ENCODE data around the gene STAB2. TPM values are rescaled to one million over a fixed set of nuclear protein-coding genes. Genes with fewer than 3 reads are reported as not detected.

Gene STAB2
- total and polyA plus RNA-seq, 2 of the 8 experiments (the other 6 are each of a cell fraction or from before 2014, with no cell fraction given) = not detected

GRCh38 chr12:103652808-103653207 lies 65.7 kb downstream of the STAB2 start:
- ChIA-PET POLR2A (ENCODE audit: partially characterized antibody) (no interaction called here), CTCF (ENCODE audit: partially characterized antibody) (interaction anchor here (0.6 kb wide), 1 partner anchor 20 kb away, joined by 3 read pairs; no protein-coding TSS in a partner anchor)
- H4K8ac ChIP-seq (ENCODE audit: extremely low read depth, insufficient read depth, low read length) = no peak overlapping the region
- H3K23ac ChIP-seq (ENCODE audit: insufficient read length) = no peak overlapping the region
- H3K79me1 ChIP-seq (ENCODE audit: low read depth, low read length) = no peaks in the 10 kb centered on the region
- no peak overlapping the region for H3K4me2 ChIP-seq (ENCODE audit: insufficient read depth in 1 of 2, low read depth in 2 of 2, low read length in 2 of 2)
- H2BK20ac ChIP-seq (ENCODE audit: low read length) = no peak overlapping the region
- H4K91ac ChIP-seq (replicated peaks; ENCODE audit: insufficient read length, low read length) = no peak overlapping the region
- H2AFZ ChIP-seq (ENCODE audit: low read length) = no peak overlapping the region
- DNase-seq (ENCODE audit: low read depth in 1 of 2, low spot score in 2 of 2) = no peak
- TF ChIP-seq CHD1 (IDR thresholded peaks at IDR 0.05; ENCODE audit: low read depth, low read length) = no peak
- TF ChIP-seq GTF2F1 (IDR thresholded peaks at IDR 0.05; ENCODE audit: borderline replicate concordance, low read depth, low read length) = no peak
- no peak for TF ChIP-seq POU5F1 (IDR thresholded peaks at IDR 0.05; ENCODE audit: low read depth, low read length)
- no peak for TF ChIP-seq SIRT6 (IDR thresholded peaks at IDR 0.05; ENCODE audit: low read length)
- no peak for TF ChIP-seq NANOG (IDR thresholded peaks at IDR 0.05; ENCODE audit: insufficient read depth, low read depth, low read length, poor library complexity, severe bottlenecking)
- TF ChIP-seq KDM4A (IDR thresholded peaks at IDR 0.05; ENCODE audit: low read depth, low read length, severe bottlenecking) = no peak
- H2BK120ac ChIP-seq (replicated peaks; ENCODE audit: low read depth, low read length) = no peak overlapping the region
- H3K27ac ChIP-seq (ENCODE audit: low read depth, low read length) = no peak overlapping the region
- FAIRE-seq = peak; percentile 24
- no peaks in the 10 kb centered on the region for H3K36me3 ChIP-seq (ENCODE audit: control insufficient read depth in 2 of 4, insufficient read depth in 4 of 4, low read length in 3 of 4)
- H3K4me1 ChIP-seq (replicated peaks in 1 of 4; ENCODE audit: control insufficient read depth in 3 of 4, insufficient read depth in 4 of 4, low read length in 3 of 4) = no peaks in the 10 kb centered on the region; a peak in 1 of 7 replicates
- no peaks in the 10 kb centered on the region for H3K27me3 ChIP-seq (replicated peaks in 1 of 4; ENCODE audit: control insufficient read depth in 3 of 4, extremely low read depth in 1 of 4, insufficient read depth in 3 of 4, low read length in 3 of 4)
- no peak overlapping the region for H3K56ac ChIP-seq (replicated peaks; ENCODE audit: insufficient read length, low read depth, low read length)
- H3K4ac ChIP-seq (replicated peaks; ENCODE audit: insufficient read length, low read depth, low read length) = no peak overlapping the region
- no peak overlapping the region for H2BK15ac ChIP-seq (ENCODE audit: low read length)
- H3K79me2 ChIP-seq (ENCODE audit: control insufficient read depth in 1 of 2, insufficient read depth in 2 of 2, low read length in 2 of 2) = no peaks in the 10 kb centered on the region
- no peak overlapping the region for H2BK5ac ChIP-seq (ENCODE audit: low read depth, low read length)
- no peaks in the 10 kb centered on the region for H3K9me3 ChIP-seq (ENCODE audit: insufficient read depth in 2 of 2, low read depth in 1 of 2, low read length in 1 of 2)
- no peak overlapping the region for H3K9ac ChIP-seq (replicated peaks in 1 of 4; ENCODE audit: extremely low read depth in 1 of 4, low read depth in 3 of 4, low read length in 3 of 4)
- no peak overlapping the region for H3K14ac ChIP-seq (ENCODE audit: insufficient read length)
- H4K5ac ChIP-seq (ENCODE audit: insufficient read length, low read depth, low read length) = no peak overlapping the region
- peaks cover 5% of the 10 kb centered on the region; the same call in 1 of the 2 replicates for H3K23me2 ChIP-seq (ENCODE audit: low read depth, low read length)
- no peaks in the 10 kb centered on the region for H4K20me1 ChIP-seq (replicated peaks in 1 of 2; ENCODE audit: control insufficient read depth in 1 of 2, insufficient read depth in 2 of 2, low read length in 2 of 2)
- no peak overlapping the region for H3K18ac ChIP-seq (ENCODE audit: extremely low read depth, low read length)
- H2AK5ac ChIP-seq (ENCODE audit: low read depth, low read length) = no peak overlapping the region
- no peak overlapping the region for H2BK12ac ChIP-seq (ENCODE audit: low read depth, low read length)
- H3K4me3 ChIP-seq (ENCODE audit: extremely low read depth in 1 of 4, insufficient read depth in 2 of 4, low read depth in 3 of 4, low read length in 4 of 4) = no peak overlapping the region
